Measurements from ENCODE around the gene KIF1C. TPM values are rescaled to one million over a fixed set of nuclear protein-coding genes. Genes with fewer than 3 reads are reported as not detected.

KIF1C gene
- total RNA-seq, 1 donor from 2014 or later = 94.0 TPM

- peaks cover 0 to 4% of the 10 kb centered on the region in 2 donors for H3K4me1 ChIP-seq
- intact Hi-C loops (cut with DNase I) = no loop called here
Measured at GRCh38 chr17:5032865-5033264, 35.1 kb downstream of the KIF1C start.

DNA sequence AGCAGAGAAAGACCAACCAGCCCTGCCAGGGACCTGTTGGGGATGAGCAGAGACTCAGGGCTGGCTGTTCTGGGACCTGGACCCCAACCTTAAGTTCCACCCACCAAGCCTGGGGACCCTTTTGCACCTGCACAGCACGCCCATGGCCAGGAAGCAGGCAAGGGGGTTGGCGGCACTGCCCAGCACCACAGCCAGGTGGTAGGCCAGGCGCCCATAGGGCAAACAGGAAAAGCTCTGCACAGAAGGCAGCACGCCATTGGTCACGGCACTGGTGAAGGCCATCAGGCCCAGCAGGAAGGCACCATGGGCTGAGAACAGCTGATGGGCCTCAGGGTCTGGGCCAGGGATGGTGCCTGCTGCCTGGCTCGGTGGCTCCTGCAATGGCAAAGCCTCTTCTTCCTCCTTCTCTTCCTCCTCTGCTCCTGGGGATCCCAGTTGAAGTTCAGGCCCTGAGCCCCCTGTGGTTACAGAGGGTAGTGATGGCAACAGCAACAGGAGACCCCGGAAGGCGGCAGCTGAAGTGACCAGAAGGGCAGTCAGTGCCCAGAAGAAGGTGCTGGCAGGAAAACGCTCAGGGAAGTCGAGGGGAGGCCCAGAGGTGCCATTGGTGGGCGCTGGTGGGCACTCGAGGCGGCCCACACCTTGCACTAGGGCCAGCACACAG lies 35.7 kb downstream of the KIF1C start:
- TF ChIP-seq, protein P1, sequence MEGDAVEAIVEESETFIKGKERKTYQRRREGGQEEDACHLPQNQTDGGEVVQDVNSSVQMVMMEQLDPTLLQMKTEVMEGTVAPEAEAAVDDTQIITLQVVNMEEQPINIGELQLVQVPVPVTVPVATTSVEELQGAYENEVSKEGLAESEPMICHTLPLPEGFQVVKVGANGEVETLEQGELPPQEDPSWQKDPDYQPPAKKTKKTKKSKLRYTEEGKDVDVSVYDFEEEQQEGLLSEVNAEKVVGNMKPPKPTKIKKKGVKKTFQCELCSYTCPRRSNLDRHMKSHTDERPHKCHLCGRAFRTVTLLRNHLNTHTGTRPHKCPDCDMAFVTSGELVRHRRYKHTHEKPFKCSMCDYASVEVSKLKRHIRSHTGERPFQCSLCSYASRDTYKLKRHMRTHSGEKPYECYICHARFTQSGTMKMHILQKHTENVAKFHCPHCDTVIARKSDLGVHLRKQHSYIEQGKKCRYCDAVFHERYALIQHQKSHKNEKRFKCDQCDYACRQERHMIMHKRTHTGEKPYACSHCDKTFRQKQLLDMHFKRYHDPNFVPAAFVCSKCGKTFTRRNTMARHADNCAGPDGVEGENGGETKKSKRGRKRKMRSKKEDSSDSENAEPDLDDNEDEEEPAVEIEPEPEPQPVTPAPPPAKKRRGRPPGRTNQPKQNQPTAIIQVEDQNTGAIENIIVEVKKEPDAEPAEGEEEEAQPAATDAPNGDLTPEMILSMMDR (IDR thresholded peaks at IDR 0.05) = no peak
- peaks cover 0 to 4% of the 10 kb centered on the region in 2 donors for H3K4me1 ChIP-seq
- H3K36me3 ChIP-seq = no peaks in the 10 kb centered on the region
- no peak for DNase-seq (ENCODE audit: low spot score in 2 of 2)
- intact Hi-C loops (cut with DNase I) = no loop called here
- no peaks in the 10 kb centered on the region for H3K27me3 ChIP-seq
- no peaks in the 10 kb centered on the region for H3K9me3 ChIP-seq
- H3K4me3 ChIP-seq = no peak overlapping the region
- no peak overlapping the region for H3K27ac ChIP-seq

More at GRCh38 chr17:5032865-5033264, 35.1 kb downstream of the KIF1C start:
- Histone ChIP-seq H3K9me3 (no peaks in the 10 kb centered on the region), H3K27me3 (no peaks in the 10 kb centered on the region), H3K4me3 (no peak overlapping the region), H3K36me3 (no peaks in the 10 kb centered on the region), H3K27ac (no peak overlapping the region)
- TF ChIP-seq, protein P1 (IDR thresholded peaks at IDR 0.05) = no peak
- DNase-seq (ENCODE audit: low spot score in 2 of 2) = no peak

DNA sequence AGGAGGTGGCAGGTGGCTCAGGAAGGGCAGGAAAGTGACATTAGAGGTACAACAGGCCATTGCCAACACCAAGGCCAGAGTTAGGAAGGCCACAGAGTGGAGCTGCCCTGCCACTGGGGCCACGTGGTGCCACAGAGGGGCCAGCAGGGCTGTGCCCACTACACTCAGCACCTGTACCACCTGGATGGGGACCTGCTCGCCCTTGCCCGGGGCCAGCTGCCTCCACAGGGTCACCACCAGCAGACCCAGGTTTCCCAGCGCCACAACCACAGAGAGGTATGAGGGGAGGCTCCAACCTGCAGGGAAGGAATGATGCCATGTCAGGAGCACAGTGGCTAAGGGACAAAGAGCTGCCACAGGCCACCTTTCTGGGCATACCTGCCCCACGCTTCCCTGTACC lies 36.3 kb downstream of the KIF1C start:
- no peak overlapping the region for H3K27ac ChIP-seq
- peaks cover 0 to 4% of the 10 kb centered on the region in 2 donors for H3K4me1 ChIP-seq
- H3K27me3 ChIP-seq = no peaks in the 10 kb centered on the region
- intact Hi-C loops (cut with DNase I) = no loop called here
- no peaks in the 10 kb centered on the region for H3K9me3 ChIP-seq
- TF ChIP-seq, protein P1 (IDR thresholded peaks at IDR 0.05) = no peak
- no peak for DNase-seq (ENCODE audit: low spot score in 2 of 2)
- H3K4me3 ChIP-seq = no peak overlapping the region
- H3K36me3 ChIP-seq = no peaks in the 10 kb centered on the region

GRCh38 chr17:5034651-5035050 lies 36.9 kb downstream of the KIF1C start:
- TF ChIP-seq, protein P1 (IDR thresholded peaks at IDR 0.05) = no peak
- no peak for DNase-seq (ENCODE audit: low spot score in 2 of 2)
- Histone ChIP-seq H3K27ac (no peak overlapping the region), H3K27me3 (no peaks in the 10 kb centered on the region), H3K36me3 (no peaks in the 10 kb centered on the region), H3K4me3 (no peak overlapping the region), H3K4me1 (peaks cover 0 to 4% of the 10 kb centered on the region in 2 donors), H3K9me3 (no peaks in the 10 kb centered on the region)
- intact Hi-C loops (cut with DNase I) = no loop called here

- intact Hi-C loops (cut with DNase I) = no loop called here
- Histone ChIP-seq H3K27me3 (no peaks in the 10 kb centered on the region), H3K27ac (no peak within 1 kb of the TSS), H3K4me1 (peaks cover 0 to 4% of the 10 kb centered on the region in 2 donors), H3K9me3 (no peaks in the 10 kb centered on the region), H3K36me3 (no peaks in the 10 kb centered on the region), H3K4me3 (peak within 1 kb of the TSS in 1 of 2 donors; percentile 16)
- no peak for DNase-seq (ENCODE audit: low spot score in 2 of 2)
- TF ChIP-seq, protein P1 (IDR thresholded peaks at IDR 0.05) = no peak
Measured at GRCh38 chr17:5035315-5035714, 37.6 kb downstream of the KIF1C start, which contains the start of gene SLC52A1. Gene SLC52A1, minus strand, starts transcription at chr17:5035426. Its CDS starts 820 bp downstream, at chr17:5034606.

Data from ascending aorta (tissue), 2 donors.